HUES64 (cell line): ENCODE measurements around the gene ZMYND15. TPM values are rescaled to one million over a fixed set of nuclear protein-coding genes. Genes with fewer than 3 reads are reported as not detected.
A peak's percentile ranks its signal among the peaks of the same experiment; 100 is the strongest.
"Not testable (repeated sequence)": the region's sequence is repeated elsewhere in the genome, so short reads cannot be mapped to it uniquely, and the experiment has no call there.

Experiments used
- H3K27ac ChIP-seq: 2 replicates; pipeline ENCODE4 v1.7.0; 2013; ENCODE audit warnings: low read depth, low read length, inconsistent platforms
- H3K27me3 ChIP-seq: 2 replicates; pipeline ENCODE4 v1.6.1; 2013; ENCODE audit warnings: mild to moderate bottlenecking, low read length; ENCODE audit not compliant: insufficient read depth
- H3K36me3 ChIP-seq: 2 replicates; pipeline ENCODE4 v1.6.1; 2013; ENCODE audit warnings: mild to moderate bottlenecking, low read length; ENCODE audit not compliant: insufficient read depth
- H3K4me1 ChIP-seq: 2 replicates; pipeline ENCODE4 v1.6.1; 2013; ENCODE audit warnings: mild to moderate bottlenecking, low read length, moderate library complexity; ENCODE audit not compliant: insufficient read depth
- H3K4me3 ChIP-seq: 2 replicates; pipeline ENCODE4 v1.5.1; 2013; ENCODE audit warnings: mild to moderate bottlenecking, low read length, moderate library complexity
- H3K9ac ChIP-seq: 2 replicates; pipeline ENCODE4 v1.6.1; 2013; ENCODE audit warnings: mild to moderate bottlenecking, low read depth, low read length
- H3K9me3 ChIP-seq: 2 replicates; pipeline ENCODE4 v1.6.1; 2013; ENCODE audit warnings: low read depth, low read length; ENCODE audit not compliant: insufficient read depth
- WGBS: fragments of 150-250, 120-280 bp; methylation state at CpG from one replicate; pipeline ENCODE4 v1.1.7; 2013; ENCODE audit warnings: missing lambda C conversion rate; 5-methylcytosine and 5-hydroxymethylcytosine counted together
- polyA plus RNA-seq, 2 experiments: library from polyadenylated mRNA; stranded (reverse); fragments of 50-300 nt; gene quantifications; one replicate each; pipeline ENCODE4 v1.2.3, GENCODE V29; 2013

Gene ZMYND15
- 0.10 TPM for polyA plus RNA-seq (2013, experiment 1 of 2)
- polyA plus RNA-seq (2013, experiment 2 of 2), result 0.13 TPM

- peak within 1 kb of the TSS; percentile 49; the same call in 1 of the 2 replicates for H3K9ac ChIP-seq
- H3K27ac ChIP-seq, result no peak within 1 kb of the TSS
- peaks cover 92% of the 10 kb centered on the region for H3K27me3 ChIP-seq
- WGBS, result 1% methylated on average over 100 of the region's 100 CpGs
- H3K4me3 ChIP-seq, result peak within 1 kb of the TSS; percentile 56
- no peaks in the 10 kb centered on the region for H3K9me3 ChIP-seq
- no peaks in the 10 kb centered on the region for H3K4me1 ChIP-seq
- no peaks in the 10 kb centered on the region for H3K36me3 ChIP-seq
Observed at GRCh38 chr17:4739122-4740024, at the start of gene ZMYND15, which contains the start of gene CXCL16. ZMYND15 (plus strand) TSS chr17:4739833; CDS start chr17:4740549, 716 bp downstream. CXCL16 (minus strand) TSS chr17:4739928; CDS start chr17:4739339, 589 bp downstream.

GRCh38 chr17:4689872-4690271 is 49.8 kb upstream of the ZMYND15 start:
- WGBS, result 90% methylated on average over 12 of the region's 12 CpGs
- H3K27me3 ChIP-seq, H3K9me3 ChIP-seq, H3K4me3 ChIP-seq, H3K4me1 ChIP-seq, H3K9ac ChIP-seq, H3K27ac ChIP-seq: not testable (repeated sequence)
- peaks cover 61% of the 10 kb centered on the region for H3K36me3 ChIP-seq

- no peaks in the 10 kb centered on the region for H3K9me3 ChIP-seq
- no peaks in the 10 kb centered on the region for H3K4me1 ChIP-seq
- H3K36me3 ChIP-seq, result peaks cover 55% of the 10 kb centered on the region
- H3K27me3 ChIP-seq, result no peaks in the 10 kb centered on the region
- no peak overlapping the region for H3K4me3 ChIP-seq
- H3K27ac ChIP-seq, result no peak overlapping the region
- H3K9ac ChIP-seq, result no peak overlapping the region
- 87% methylated on average over 2 of the region's 2 CpGs for WGBS
Observed at GRCh38 chr17:4690745-4691144, 48.9 kb upstream of the ZMYND15 start.

GRCh38 chr17:4691686-4692085 is 47.9 kb upstream of the ZMYND15 start:
- H3K9ac ChIP-seq, result no peak overlapping the region
- no peaks in the 10 kb centered on the region for H3K4me1 ChIP-seq
- H3K9me3 ChIP-seq, result no peaks in the 10 kb centered on the region
- H3K27ac ChIP-seq, result no peak overlapping the region
- H3K27me3 ChIP-seq, result no peaks in the 10 kb centered on the region
- WGBS, result 91% methylated on average over 8 of the region's 8 CpGs
- no peak overlapping the region for H3K4me3 ChIP-seq
- peaks cover 59% of the 10 kb centered on the region for H3K36me3 ChIP-seq

GRCh38 chr17:4693416-4693815 is 46.2 kb upstream of the ZMYND15 start:
- WGBS, result 85% methylated on average over 9 of the region's 9 CpGs

GRCh38 chr17:4696437-4696805 is 43.2 kb upstream of the ZMYND15 start:
- H3K9ac ChIP-seq, result no peak overlapping the region
- H3K27ac ChIP-seq, result no peak overlapping the region
- H3K4me1 ChIP-seq, result no peaks in the 10 kb centered on the region
- H3K27me3 ChIP-seq, result no peaks in the 10 kb centered on the region
- H3K4me3 ChIP-seq, result no peak overlapping the region
- no peaks in the 10 kb centered on the region for H3K9me3 ChIP-seq
- H3K36me3 ChIP-seq, result peaks cover 40% of the 10 kb centered on the region
- 96% methylated on average over 6 of the region's 6 CpGs for WGBS

More at GRCh38 chr17:4693416-4693815, 46.2 kb upstream of the ZMYND15 start:
- Histone ChIP-seq H3K4me1 (no peaks in the 10 kb centered on the region), H3K9me3 (no peaks in the 10 kb centered on the region), H3K4me3 (no peak overlapping the region), H3K27ac (no peak overlapping the region), H3K36me3 (peaks cover 59% of the 10 kb centered on the region), H3K9ac (no peak overlapping the region), H3K27me3 (no peaks in the 10 kb centered on the region)

GRCh38 chr17:4699401-4700056 is 40.1 kb upstream of the ZMYND15 start:
- not testable (repeated sequence) for H3K9ac ChIP-seq, H3K4me3 ChIP-seq, H3K27ac ChIP-seq, H3K4me1 ChIP-seq, H3K9me3 ChIP-seq, H3K27me3 ChIP-seq
- WGBS, result 87% methylated on average over 13 of the region's 13 CpGs
- H3K36me3 ChIP-seq, result peaks cover 32% of the 10 kb centered on the region

GRCh38 chr17:4701116-4701515 is 38.5 kb upstream of the ZMYND15 start:
- Histone ChIP-seq H3K9me3 (no peaks in the 10 kb centered on the region), H3K36me3 (peaks cover 27% of the 10 kb centered on the region), H3K9ac (no peak overlapping the region), H3K27ac (no peak overlapping the region), H3K27me3 (no peaks in the 10 kb centered on the region), H3K4me1 (no peaks in the 10 kb centered on the region; the same call in 1 of the 2 replicates), H3K4me3 (no peak overlapping the region)
- WGBS, result 94% methylated on average over 1 of the region's 1 CpG

- Histone ChIP-seq H3K27ac (peak overlapping the region; percentile 86; the same call in 1 of the 2 replicates), H3K4me1 (peaks cover 3% of the 10 kb centered on the region; the same call in 1 of the 2 replicates), H3K9me3 (no peaks in the 10 kb centered on the region), H3K4me3 (peak overlapping the region; percentile 95), H3K27me3 (no peaks in the 10 kb centered on the region), H3K36me3 (peaks cover 7% of the 10 kb centered on the region), H3K9ac (peak overlapping the region; percentile 96)
- 4% methylated on average over 15 of the region's 15 CpGs for WGBS
Observed at GRCh38 chr17:4703330-4703691, 36.3 kb upstream of the ZMYND15 start.

- peak overlapping the region; percentile 86; the same call in 1 of the 2 replicates for H3K27ac ChIP-seq
- H3K27me3 ChIP-seq, H3K36me3 ChIP-seq, H3K4me1 ChIP-seq, H3K9me3 ChIP-seq: not testable (repeated sequence)
- H3K9ac ChIP-seq, result peak overlapping the region; percentile 96
- H3K4me3 ChIP-seq, result peak overlapping the region; percentile 95
- 79% methylated on average over 14 of the region's 14 CpGs for WGBS
Observed at GRCh38 chr17:4704574-4704907, 35.1 kb upstream of the ZMYND15 start.

- 0 out of 2 replicates have a peak overlapping the region, but pooled peaks have one; percentile 30 for H3K27ac ChIP-seq
- WGBS, result 92% methylated on average over 15 of the region's 15 CpGs
- H3K4me1 ChIP-seq, result peaks cover 3% of the 10 kb centered on the region; the same call in 1 of the 2 replicates
- H3K9me3 ChIP-seq, result no peaks in the 10 kb centered on the region
- H3K36me3 ChIP-seq, result peaks cover 4% of the 10 kb centered on the region; the same call in 1 of the 2 replicates
- H3K27me3 ChIP-seq, result no peaks in the 10 kb centered on the region
- H3K9ac ChIP-seq, result no peak overlapping the region; the same call in 1 of the 2 replicates
- peak overlapping the region; percentile 95 for H3K4me3 ChIP-seq
Observed at GRCh38 chr17:4704991-4705390, 34.6 kb upstream of the ZMYND15 start.
